HFFc6 (cell line): ENCODE data around the gene C11orf91. TPM values are rescaled to one million over a fixed set of nuclear protein-coding genes. Genes with fewer than 3 reads are reported as not detected.
A peak's percentile ranks its signal among the peaks of the same experiment; 100 is the strongest.
"Not testable (repeated sequence)": the region's sequence is repeated elsewhere in the genome, so short reads cannot be mapped to it uniquely, and the experiment has no call there.

Experiments
- DNase-seq: peaks from one replicate; pipeline ENCODE4 v3.0.0-alpha.2; 2018
- H3K27ac Mint-ChIP-seq: 2 replicates; pipeline ENCODE4 v1.8.0; 2020; ENCODE audit warnings: mild to moderate bottlenecking, mixed read lengths
- H3K27me3 Mint-ChIP-seq: 2 replicates; pipeline ENCODE4 v1.8.0; 2021; ENCODE audit warnings: mild to moderate bottlenecking, moderate library complexity, mixed read lengths; ENCODE audit not compliant: insufficient read depth
- H3K36me3 Mint-ChIP-seq: 2 replicates; pipeline ENCODE4 v1.8.0; 2021; ENCODE audit warnings: low read depth, mixed read lengths
- H3K4me1 Mint-ChIP-seq: 2 replicates; pipeline ENCODE4 v1.8.0; 2020; ENCODE audit warnings: low read depth, mixed read lengths
- H3K4me3 Mint-ChIP-seq: 2 replicates; pipeline ENCODE4 v1.8.0; 2020; ENCODE audit warnings: mild to moderate bottlenecking, moderate library complexity, mixed read lengths
- H3K9me3 Mint-ChIP-seq: 2 replicates; pipeline ENCODE4 v1.8.0; 2020; ENCODE audit warnings: mild to moderate bottlenecking, mixed read lengths
- CTCF ChIP-seq: fragments of 200-600 bp; sonication (generic); IDR thresholded peaks from 2 replicates; pipeline ENCODE4 v1.5.0; 2021; ENCODE audit warnings: antibody characterized with exemption, mild to moderate bottlenecking
- total RNA-seq, 6 experiments: library from RNA; stranded (reverse); fragmentation: NEBNext Ultra II Directional; extraction: Animal tissue kit (Norgen Biotek cat#: 25700); gene quantifications; 2 replicates in 1 of 6; 3 replicates in 5 of 6; pipeline ENCODE4 v1.2.3, GENCODE V29; 2021

C11orf91 gene
- total RNA-seq, 6 experiments from 2014 or later = 0.59 to 0.65 (median 0.60) TPM; not detected in 2

DNA sequence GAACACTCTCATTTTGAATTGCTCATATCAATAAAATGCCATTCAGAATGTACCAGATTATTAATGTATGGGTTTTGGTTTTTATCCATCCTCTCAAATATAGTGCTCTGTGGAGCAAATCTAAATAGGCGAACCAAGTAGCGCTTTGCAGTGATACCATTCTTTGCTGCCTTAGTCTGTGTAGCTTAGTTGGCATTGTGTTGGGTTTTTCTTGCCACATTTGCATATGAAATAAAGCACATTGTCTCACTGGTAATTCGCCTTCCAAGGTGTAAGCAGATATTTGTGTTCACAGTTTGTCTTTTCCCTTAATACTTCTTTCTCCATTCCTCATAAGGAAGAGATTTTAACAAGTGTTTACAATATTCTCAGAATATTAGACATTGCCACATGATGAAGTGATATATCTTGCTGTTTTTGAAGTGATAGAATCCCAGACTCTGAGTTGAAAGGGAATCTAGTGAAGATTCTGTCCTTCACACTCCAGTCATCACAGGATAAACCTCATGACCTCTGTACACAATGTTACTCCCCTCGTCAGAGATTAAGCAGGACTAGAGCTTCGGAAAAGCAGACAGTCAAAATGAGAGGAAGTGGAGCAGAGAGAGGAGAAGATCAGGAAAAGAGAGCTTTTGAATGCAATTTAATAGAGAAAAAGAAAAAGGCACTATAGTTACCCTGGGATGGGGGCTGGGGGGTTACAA is 16.5 kb downstream of the C11orf91 start:
- Mint-ChIP-seq H3K27ac (peak overlapping the region; percentile 67; the same call in 1 of the 2 replicates), H3K9me3 (no peaks in the 10 kb centered on the region), H3K36me3 (peaks cover 24% of the 10 kb centered on the region), H3K4me3 (no peak overlapping the region), H3K4me1 (peaks cover 68% of the 10 kb centered on the region), H3K27me3 (peaks cover 4% of the 10 kb centered on the region)
- no peak for TF ChIP-seq CTCF
- no peak for DNase-seq

DNA sequence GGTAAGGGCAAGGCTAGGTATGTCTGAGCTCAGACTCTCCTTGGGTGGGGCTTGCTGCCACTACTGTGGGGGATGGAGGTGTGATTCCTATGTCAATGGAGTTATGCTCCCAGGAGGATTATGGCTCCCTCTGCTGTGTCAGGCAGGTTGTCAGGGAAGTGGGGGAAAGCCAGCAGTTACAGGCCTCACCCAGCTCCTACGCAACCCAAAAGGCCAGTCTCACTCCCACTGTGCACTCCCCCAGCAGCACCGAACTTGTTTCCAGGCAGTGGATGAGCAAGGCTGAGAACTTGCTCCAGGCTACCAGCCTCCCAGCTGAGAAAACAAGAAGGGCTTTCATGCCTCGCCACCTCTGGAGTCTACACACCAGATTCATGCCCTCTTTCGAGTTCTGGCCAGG is 18.2 kb downstream of the C11orf91 start:
- H3K9me3 Mint-ChIP-seq = peaks cover 9% of the 10 kb centered on the region
- TF ChIP-seq CTCF = peak; percentile 56
- no peak overlapping the region for H3K4me3 Mint-ChIP-seq
- peaks cover 4% of the 10 kb centered on the region for H3K27me3 Mint-ChIP-seq
- H3K36me3 Mint-ChIP-seq = peaks cover 37% of the 10 kb centered on the region
- peaks cover 57% of the 10 kb centered on the region for H3K4me1 Mint-ChIP-seq
- peak overlapping the region; percentile 23; the same call in 1 of the 2 replicates for H3K27ac Mint-ChIP-seq
- DNase-seq = no peak

GRCh38 chr11:33682019-33682418 is 18.6 kb downstream of the C11orf91 start:
- H3K9me3 Mint-ChIP-seq = peaks cover 13% of the 10 kb centered on the region
- no peak overlapping the region for H3K4me3 Mint-ChIP-seq
- peaks cover 38% of the 10 kb centered on the region for H3K36me3 Mint-ChIP-seq
- H3K27me3 Mint-ChIP-seq = peaks cover 4% of the 10 kb centered on the region
- peaks cover 55% of the 10 kb centered on the region for H3K4me1 Mint-ChIP-seq
- DNase-seq = no peak
- no peak for TF ChIP-seq CTCF
- peak overlapping the region; percentile 18; the same call in 1 of the 2 replicates for H3K27ac Mint-ChIP-seq

- DNase-seq, H3K4me3 Mint-ChIP-seq, H3K27me3 Mint-ChIP-seq, H3K27ac Mint-ChIP-seq: not testable (repeated sequence)
- H3K4me1 Mint-ChIP-seq = peaks cover 37% of the 10 kb centered on the region
- H3K36me3 Mint-ChIP-seq = peaks cover 45% of the 10 kb centered on the region
- peaks cover 13% of the 10 kb centered on the region for H3K9me3 Mint-ChIP-seq
Observed at GRCh38 chr11:33678616-33679015, 22.0 kb downstream of the C11orf91 start.

DNA sequence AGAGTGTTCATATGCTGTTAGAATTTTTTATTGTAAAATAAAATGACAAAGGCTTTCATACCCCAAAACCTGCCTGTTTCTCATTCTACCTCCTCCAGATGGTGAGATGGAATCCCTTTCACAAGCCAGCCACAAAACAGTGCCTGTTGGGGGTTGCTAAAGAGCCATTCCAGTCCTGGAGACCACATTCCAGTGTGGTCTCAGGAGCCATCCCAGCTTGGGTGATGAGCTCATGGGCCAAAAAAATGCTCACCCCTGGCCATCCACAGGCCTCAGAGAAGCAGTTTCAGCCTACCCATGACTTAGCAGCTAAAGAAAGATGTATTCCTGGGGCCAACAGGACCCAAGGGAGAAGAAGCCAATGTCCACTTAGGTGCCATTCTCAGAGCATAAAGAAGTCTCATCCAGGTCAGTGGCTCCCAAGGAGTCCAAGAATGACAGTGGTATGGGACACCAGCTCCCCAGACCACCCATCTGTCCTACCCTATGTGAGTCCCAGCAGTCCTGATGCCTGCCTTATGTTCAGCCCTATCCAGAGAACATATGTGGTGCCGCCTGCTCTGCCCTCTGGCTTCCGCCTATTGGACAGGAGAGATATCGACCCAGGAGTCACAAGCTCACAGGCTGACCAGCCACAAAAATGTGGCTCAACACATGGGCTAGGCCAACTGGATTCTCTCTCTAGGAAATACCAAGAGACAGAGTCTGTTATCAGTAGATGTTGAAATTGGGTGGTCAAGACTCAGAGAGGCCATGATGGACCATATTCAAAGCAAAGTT is 26.4 kb downstream of the C11orf91 start:
- Mint-ChIP-seq H3K36me3 (peaks cover 46% of the 10 kb centered on the region), H3K27me3 (peaks cover 4% of the 10 kb centered on the region), H3K4me3 (no peak overlapping the region; the same call in 1 of the 2 replicates), H3K9me3 (peaks cover 13% of the 10 kb centered on the region), H3K4me1 (peaks cover 61% of the 10 kb centered on the region), H3K27ac (peak overlapping the region; percentile 85)
- TF ChIP-seq CTCF = no peak
- peak; percentile 57 for DNase-seq

- H3K36me3 Mint-ChIP-seq = peaks cover 47% of the 10 kb centered on the region
- H3K27me3 Mint-ChIP-seq = peaks cover 4% of the 10 kb centered on the region
- H3K4me1 Mint-ChIP-seq = peaks cover 66% of the 10 kb centered on the region
- H3K4me3 Mint-ChIP-seq = peak overlapping the region; percentile 31; the same call in 1 of the 2 replicates
- H3K9me3 Mint-ChIP-seq = peaks cover 2% of the 10 kb centered on the region
- H3K27ac Mint-ChIP-seq = peak overlapping the region; percentile 87
- no peak for DNase-seq
- TF ChIP-seq CTCF = no peak
Observed at GRCh38 chr11:33672273-33672672, 28.4 kb downstream of the C11orf91 start.
